HepG2 (cell line): ENCODE measurements around the gene ZNF273. TPM values are rescaled to one million over a fixed set of nuclear protein-coding genes. Genes with fewer than 3 reads are reported as not detected.

Experiments used
- ATAC-seq: fragments of 200-7000 bp; cut with Tn5 transposase; 3 replicates; pipeline ENCODE4 v1.9.1; 2020; ENCODE audit warnings: mild to moderate bottlenecking, moderate library complexity
- BruUV-seq: library from RNA; stranded (reverse); fragments of 400-500 nt; replicated peaks from 2 replicates; lab custom pipeline; 2021; lab: Mats Ljungman, UMichigan
- CTCF ChIA-PET: fragments of 300-600 bp; formaldehyde crosslinking; extraction: SDS; loops from one replicate; lab custom pipeline; 2021; ENCODE audit warnings: low total read pairs, inconsistent platforms, low intra/inter-chr PET ratio; lab: Yijun Ruan, JAX
- POLR2A ChIA-PET: fragments of 350-600 bp; sonication (Branson Sonifier 250); formaldehyde crosslinking; loops from one replicate; lab custom pipeline; 2020; ENCODE audit warnings: antibody characterized with exemption, inconsistent platforms; lab: Yijun Ruan, JAX
- DNase-seq: peaks from one replicate; pipeline ENCODE4 v3.0.0-alpha.2; 2015; ENCODE audit warnings: low spot score
- FAIRE-seq: peaks from 3 replicates; lab custom pipeline; 2011; peaks lifted over from hg19 to GRCh38; lab: Jason Lieb, UNC
- H2AFZ ChIP-seq: one replicate; pipeline ENCODE4 v1.6.1; 2011; ENCODE audit warnings: low read length, inconsistent platforms
- H3K27ac ChIP-seq: fragments of 300-600 bp; 3 replicates; pipeline ENCODE4 v1.8.0; 2011; ENCODE audit warnings: mixed run types, mild to moderate bottlenecking, mixed read lengths, low read length, inconsistent platforms; ENCODE audit not compliant: insufficient read depth; ENCODE audit errors: extremely low read length
- H3K27me3 ChIP-seq, 2 experiments: fragments of 200-600 bp in 1 of 2; 2 replicates in 1 of 2; 3 replicates in 1 of 2; pipeline versions ENCODE4 v1.6.0 to v1.8.0; 2011; ENCODE audit warnings: low read length in 2 of 2, mild to moderate bottlenecking in 2 of 2, moderate library complexity in 2 of 2, inconsistent platforms in 1 of 2; ENCODE audit not compliant: insufficient read depth in 2 of 2, control insufficient read depth in 1 of 2
- H3K36me3 ChIP-seq, 2 experiments: fragments of 200-600 bp in 1 of 2; replicated peaks in 1 of 2; 2 replicates in 1 of 2; 3 replicates in 1 of 2; pipeline versions ENCODE4 v1.5.1 to v1.8.0; 2011; ENCODE audit warnings: low read length in 2 of 2, inconsistent platforms in 1 of 2; ENCODE audit not compliant: insufficient read depth in 2 of 2, control insufficient read depth in 1 of 2
- H3K4me1 ChIP-seq: 2 replicates; pipeline ENCODE4 v1.5.1; 2012; ENCODE audit warnings: low read length, inconsistent platforms; ENCODE audit not compliant: insufficient read depth
- H3K4me2 ChIP-seq: 2 replicates; pipeline ENCODE4 v1.6.0; 2011; ENCODE audit warnings: low read depth, low read length, inconsistent platforms
- H3K4me3 ChIP-seq, 3 experiments: fragments of 200-600 bp in 1 of 3; sonication (generic), shearing (Covaris generic) in 1 of 3; replicated peaks in 1 of 3; 2 replicates each; pipeline ENCODE4 v1.5.1; 2011 to 2016; ENCODE audit warnings: low read length in 3 of 3, inconsistent platforms in 2 of 3, low read depth in 2 of 3, mild to moderate bottlenecking in 2 of 3, control low read depth in 1 of 3, mixed read lengths in 1 of 3; ENCODE audit not compliant: insufficient read depth in 1 of 3
- H3K79me2 ChIP-seq: one replicate; pipeline ENCODE4 v1.6.1; 2011; ENCODE audit warnings: low read length, inconsistent platforms; ENCODE audit not compliant: insufficient read depth
- H3K9ac ChIP-seq: 2 replicates; pipeline ENCODE4 v1.6.0; 2011; ENCODE audit warnings: mild to moderate bottlenecking, low read depth, low read length, inconsistent platforms; ENCODE audit not compliant: insufficient read depth
- H3K9me3 ChIP-seq: 2 replicates; pipeline ENCODE4 v1.5.1; 2012; ENCODE audit warnings: mild to moderate bottlenecking, low read length
- H4K20me1 ChIP-seq: 2 replicates; pipeline ENCODE4 v1.6.0; 2011; ENCODE audit warnings: inconsistent platforms, mild to moderate bottlenecking, low read length, moderate library complexity; ENCODE audit not compliant: insufficient read depth
- AHR ChIP-seq: IDR thresholded peaks from 2 replicates; pipeline ENCODE4 v1.6.1; 2018; ENCODE audit warnings: missing genetic modification reagents, missing compliant biosample characterization
- GFI1 ChIP-seq: sonication (generic); formaldehyde crosslinking; IDR thresholded peaks from 2 replicates; pipeline ENCODE4 v1.5.0; 2020; ENCODE audit warnings: missing genetic modification reagents, mild to moderate bottlenecking, borderline replicate concordance
- ZC3H13 ChIP-seq: sonication (generic); formaldehyde crosslinking; IDR thresholded peaks from 2 replicates; pipeline ENCODE4 v1.8.1; 2023; ENCODE audit warnings: mild to moderate bottlenecking, missing genetic modification reagents, moderate library complexity
- ZNF292 ChIP-seq: sonication (generic); formaldehyde crosslinking; IDR thresholded peaks from 2 replicates; pipeline ENCODE4 v1.8.1; 2022; ENCODE audit warnings: mild to moderate bottlenecking, low read depth, missing genetic modification reagents, borderline replicate concordance
- ZNF530 ChIP-seq: sonication (generic); formaldehyde crosslinking; IDR thresholded peaks from 2 replicates; pipeline ENCODE4 v1.5.0; 2020; ENCODE audit warnings: low read depth, mild to moderate bottlenecking, missing genetic modification reagents
- ZNF543 ChIP-seq: sonication (generic); formaldehyde crosslinking; IDR thresholded peaks from 2 replicates; pipeline ENCODE4 v1.4.0; 2020; ENCODE audit warnings: mild to moderate bottlenecking, missing genetic modification reagents
- WGBS: methylation state at CpG from one replicate; pipeline ENCODE4 v1.1.6; 2017; ENCODE audit warnings: low lambda C conversion rate; 5-methylcytosine and 5-hydroxymethylcytosine counted together
- in situ Hi-C: cut with HindIII; loops from 2 replicates; pipeline ENCODE4 v1.10.0; 2017; ENCODE audit warnings: low pct_unique_long_range_greater_than_20kb; ENCODE audit not compliant: extremely low pct_ligation_motif_present
- intact Hi-C: fragments of 100-400 bp; cut with micrococcal nuclease; formaldehyde crosslinking; loops from one replicate; pipeline ENCODE4 v1.10.0; 2022; ENCODE audit not compliant: unreplicated experiment
- polyA plus RNA-seq, 8 experiments: library from polyadenylated mRNA; depleted of rRNA in 3 of 8; stranded (reverse) in 7 of 8; unstranded in 1 of 8; fragments of >200 nt; fragmentation: Illumina TruSeq in 4 of 8; extraction: Trizol in 4 of 8; gene quantifications; 2 replicates each; pipeline versions ENCODE4 v1.2.1 to v1.2.3, GENCODE V29; 2011 to 2016; ENCODE audit warnings: low read depth in 4 of 8, missing spikeins in 1 of 8, mixed read lengths in 1 of 8; ENCODE audit not compliant: insufficient read depth in 1 of 8
- total RNA-seq, 5 experiments: library from RNA; depleted of rRNA; stranded (reverse); fragments of >200 nt; fragmentation: Illumina TruSeq; extraction: Trizol; gene quantifications; 2 replicates each; pipeline ENCODE4 v1.2.3, GENCODE V29; 2016; ENCODE audit warnings: low read depth in 1 of 5
- TF ChIP-seq, protein P1 (sequence below): sonication (generic); formaldehyde crosslinking; IDR thresholded peaks from 2 replicates; pipeline ENCODE4 v1.4.0; 2020; ENCODE audit warnings: missing genetic modification reagents
- TF ChIP-seq, protein P2 (sequence below): sonication (generic); formaldehyde crosslinking; IDR thresholded peaks from 2 replicates; pipeline ENCODE4 v1.4.0; 2020; ENCODE audit warnings: missing genetic modification reagents
- TF ChIP-seq, protein P3 (sequence below): IDR thresholded peaks from 2 replicates; pipeline ENCODE4 v1.6.1; 2016; ENCODE audit warnings: mild to moderate bottlenecking, missing biosample characterization, missing genetic modification reagents

ZNF273 gene
- total and polyA plus RNA-seq, 2 of the 13 experiments (the other 11 are each of a cell fraction or from before 2014, with no cell fraction given): 1.7 to 5.8 TPM

DNA sequence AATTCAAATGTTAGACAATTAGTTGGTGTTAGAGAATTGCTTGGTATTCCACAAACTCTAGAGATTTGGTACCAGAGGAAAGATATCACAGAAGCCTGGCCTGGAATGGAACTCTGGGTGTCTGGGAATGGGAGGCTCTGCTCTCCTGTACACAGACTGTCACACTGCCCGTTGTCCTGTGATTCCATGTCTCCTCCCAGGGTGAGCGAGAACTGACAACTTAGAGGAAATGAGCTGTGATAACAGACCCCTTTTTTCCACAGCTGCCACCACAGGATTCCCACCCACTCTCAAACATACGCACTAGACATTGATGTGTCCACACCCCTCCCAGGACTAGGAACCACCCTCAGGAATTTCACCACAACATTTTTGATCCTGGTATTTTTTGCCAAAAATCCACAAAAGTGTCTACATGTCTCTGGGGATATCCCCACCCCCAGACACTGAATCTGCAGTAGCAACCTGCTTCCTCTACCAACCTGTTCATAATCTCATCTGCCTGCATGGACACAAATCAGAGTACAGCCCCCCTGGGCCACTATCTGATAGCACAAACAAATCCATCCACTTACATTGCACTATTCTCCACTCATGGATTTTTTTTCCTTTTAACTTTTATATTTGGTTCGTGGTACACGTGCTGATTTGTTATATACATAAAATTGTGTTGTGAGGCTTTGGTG, 4.7 kb downstream of the ZNF273 start:
- Histone ChIP-seq H3K9ac (no peak overlapping the region), H3K27me3 (no peaks in the 10 kb centered on the region), H3K36me3 (no peaks in the 10 kb centered on the region), H2AFZ (no peak overlapping the region), H3K4me1 (peaks cover 44% of the 10 kb centered on the region), H3K4me3 (no peak overlapping the region), H3K9me3 (no peaks in the 10 kb centered on the region; the same call in 1 of the 2 replicates), H3K79me2 (peaks cover 59% of the 10 kb centered on the region), H3K27ac (peak overlapping the region; percentile 13), H4K20me1 (peaks cover 2% of the 10 kb centered on the region; the same call in 1 of the 2 replicates), H3K4me2 (no peak overlapping the region)
- intact Hi-C loops (no loop called here), in situ Hi-C loops (no loop called here)
- FAIRE-seq (no peak), ATAC-seq (no peak), DNase-seq (peak; percentile 18)
- WGBS: 56% methylated on average over 5 of the region's 5 CpGs
- no TSS peak for BruUV-seq
- TF ChIP-seq ZNF292 (CRISPR knock-in tag) (0 out of 2 replicates have a peak, but pooled peaks have one; percentile 34), ZC3H13 (CRISPR knock-in tag) (no peak), ZNF530 (no peak), AHR (no peak), ZNF543 (CRISPR knock-in tag) (peak; percentile 83; the same call in 1 of the 2 replicates), GFI1 (CRISPR knock-in tag) (no peak)
- TF ChIP-seq, protein P1, sequence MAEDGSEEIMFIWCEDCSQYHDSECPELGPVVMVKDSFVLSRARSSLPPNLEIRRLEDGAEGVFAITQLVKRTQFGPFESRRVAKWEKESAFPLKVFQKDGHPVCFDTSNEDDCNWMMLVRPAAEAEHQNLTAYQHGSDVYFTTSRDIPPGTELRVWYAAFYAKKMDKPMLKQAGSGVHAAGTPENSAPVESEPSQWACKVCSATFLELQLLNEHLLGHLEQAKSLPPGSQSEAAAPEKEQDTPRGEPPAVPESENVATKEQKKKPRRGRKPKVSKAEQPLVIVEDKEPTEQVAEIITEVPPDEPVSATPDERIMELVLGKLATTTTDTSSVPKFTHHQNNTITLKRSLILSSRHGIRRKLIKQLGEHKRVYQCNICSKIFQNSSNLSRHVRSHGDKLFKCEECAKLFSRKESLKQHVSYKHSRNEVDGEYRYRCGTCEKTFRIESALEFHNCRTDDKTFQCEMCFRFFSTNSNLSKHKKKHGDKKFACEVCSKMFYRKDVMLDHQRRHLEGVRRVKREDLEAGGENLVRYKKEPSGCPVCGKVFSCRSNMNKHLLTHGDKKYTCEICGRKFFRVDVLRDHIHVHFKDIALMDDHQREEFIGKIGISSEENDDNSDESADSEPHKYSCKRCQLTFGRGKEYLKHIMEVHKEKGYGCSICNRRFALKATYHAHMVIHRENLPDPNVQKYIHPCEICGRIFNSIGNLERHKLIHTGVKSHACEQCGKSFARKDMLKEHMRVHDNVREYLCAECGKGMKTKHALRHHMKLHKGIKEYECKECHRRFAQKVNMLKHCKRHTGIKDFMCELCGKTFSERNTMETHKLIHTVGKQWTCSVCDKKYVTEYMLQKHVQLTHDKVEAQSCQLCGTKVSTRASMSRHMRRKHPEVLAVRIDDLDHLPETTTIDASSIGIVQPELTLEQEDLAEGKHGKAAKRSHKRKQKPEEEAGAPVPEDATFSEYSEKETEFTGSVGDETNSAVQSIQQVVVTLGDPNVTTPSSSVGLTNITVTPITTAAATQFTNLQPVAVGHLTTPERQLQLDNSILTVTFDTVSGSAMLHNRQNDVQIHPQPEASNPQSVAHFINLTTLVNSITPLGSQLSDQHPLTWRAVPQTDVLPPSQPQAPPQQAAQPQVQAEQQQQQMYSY (CRISPR knock-in tag): peak; percentile 96
- TF ChIP-seq, protein P2, sequence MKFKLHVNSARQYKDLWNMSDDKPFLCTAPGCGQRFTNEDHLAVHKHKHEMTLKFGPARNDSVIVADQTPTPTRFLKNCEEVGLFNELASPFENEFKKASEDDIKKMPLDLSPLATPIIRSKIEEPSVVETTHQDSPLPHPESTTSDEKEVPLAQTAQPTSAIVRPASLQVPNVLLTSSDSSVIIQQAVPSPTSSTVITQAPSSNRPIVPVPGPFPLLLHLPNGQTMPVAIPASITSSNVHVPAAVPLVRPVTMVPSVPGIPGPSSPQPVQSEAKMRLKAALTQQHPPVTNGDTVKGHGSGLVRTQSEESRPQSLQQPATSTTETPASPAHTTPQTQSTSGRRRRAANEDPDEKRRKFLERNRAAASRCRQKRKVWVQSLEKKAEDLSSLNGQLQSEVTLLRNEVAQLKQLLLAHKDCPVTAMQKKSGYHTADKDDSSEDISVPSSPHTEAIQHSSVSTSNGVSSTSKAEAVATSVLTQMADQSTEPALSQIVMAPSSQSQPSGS (CRISPR knock-in tag): no peak
- TF ChIP-seq, protein P3, sequence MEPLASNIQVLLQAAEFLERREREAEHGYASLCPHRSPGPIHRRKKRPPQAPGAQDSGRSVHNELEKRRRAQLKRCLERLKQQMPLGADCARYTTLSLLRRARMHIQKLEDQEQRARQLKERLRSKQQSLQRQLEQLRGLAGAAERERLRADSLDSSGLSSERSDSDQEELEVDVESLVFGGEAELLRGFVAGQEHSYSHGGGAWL (CRISPR knock-in tag): no peak
- ChIA-PET CTCF (no interaction called here), POLR2A (no interaction called here)
